ENCODE measurements around the gene ZNF619.

ZNF619 gene

DNA sequence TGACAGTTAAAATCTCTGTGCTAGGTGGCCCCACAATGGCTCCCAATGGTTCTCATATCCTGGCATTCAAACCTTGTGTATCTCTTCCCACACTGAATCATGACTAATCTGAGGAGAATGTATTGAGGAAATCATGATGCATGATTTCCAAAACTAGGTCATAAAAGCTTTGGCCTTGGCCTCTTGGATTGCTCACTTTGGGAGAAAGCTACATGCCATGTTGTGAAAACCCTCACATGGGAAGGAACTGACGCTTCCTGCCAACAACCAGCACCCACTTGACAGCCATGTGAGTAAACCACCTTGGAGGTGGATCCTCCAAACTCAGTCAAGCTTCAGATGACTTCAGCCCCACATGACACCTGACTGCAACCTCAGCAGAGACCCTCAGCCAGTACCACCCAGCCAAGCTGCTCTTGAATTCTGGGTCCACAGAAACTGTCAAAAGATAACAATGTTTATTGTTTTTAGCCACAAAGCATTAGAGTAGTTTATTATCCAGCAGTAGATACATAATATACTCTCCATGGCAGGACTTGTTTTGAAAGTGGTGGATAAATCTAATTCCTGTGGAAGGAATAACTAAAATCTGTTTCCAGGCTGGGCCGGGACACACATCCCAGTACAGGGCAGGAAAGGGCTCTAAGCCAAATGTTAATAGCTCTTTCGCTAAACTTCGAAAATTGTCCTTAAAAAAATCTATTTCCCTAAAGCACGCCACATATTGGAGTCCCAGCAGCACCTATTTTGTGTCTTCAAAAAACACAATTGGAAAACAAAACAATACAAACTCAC is 27.9 kb downstream of the ZNF619 start:
- no peaks in the 10 kb centered on the region for H3K9me3 ChIP-seq (ENCODE audit: control insufficient read depth, insufficient read depth, low read length)
- H3K4me3 ChIP-seq (ENCODE audit: low read length), result no peak overlapping the region
- DNase-seq (ENCODE audit: low read depth, low spot score), result no peak
- no peaks in the 10 kb centered on the region for H3K27me3 ChIP-seq (ENCODE audit: control insufficient read depth, insufficient read depth, low read length)
- no CpG with 5 or more reads among the region's 5 CpGs for WGBS (ENCODE audit: insufficient coverage, insufficient read length)
- peaks cover 1% of the 10 kb centered on the region for H3K4me1 ChIP-seq (ENCODE audit: control insufficient read depth, insufficient read depth, low read length)
- no peak overlapping the region for H3K27ac ChIP-seq (ENCODE audit: low read length)
- peaks cover 2% of the 10 kb centered on the region; the same call in 1 of the 2 replicates for H3K36me3 ChIP-seq (ENCODE audit: control insufficient read depth, insufficient read depth, low read length)

DNA sequence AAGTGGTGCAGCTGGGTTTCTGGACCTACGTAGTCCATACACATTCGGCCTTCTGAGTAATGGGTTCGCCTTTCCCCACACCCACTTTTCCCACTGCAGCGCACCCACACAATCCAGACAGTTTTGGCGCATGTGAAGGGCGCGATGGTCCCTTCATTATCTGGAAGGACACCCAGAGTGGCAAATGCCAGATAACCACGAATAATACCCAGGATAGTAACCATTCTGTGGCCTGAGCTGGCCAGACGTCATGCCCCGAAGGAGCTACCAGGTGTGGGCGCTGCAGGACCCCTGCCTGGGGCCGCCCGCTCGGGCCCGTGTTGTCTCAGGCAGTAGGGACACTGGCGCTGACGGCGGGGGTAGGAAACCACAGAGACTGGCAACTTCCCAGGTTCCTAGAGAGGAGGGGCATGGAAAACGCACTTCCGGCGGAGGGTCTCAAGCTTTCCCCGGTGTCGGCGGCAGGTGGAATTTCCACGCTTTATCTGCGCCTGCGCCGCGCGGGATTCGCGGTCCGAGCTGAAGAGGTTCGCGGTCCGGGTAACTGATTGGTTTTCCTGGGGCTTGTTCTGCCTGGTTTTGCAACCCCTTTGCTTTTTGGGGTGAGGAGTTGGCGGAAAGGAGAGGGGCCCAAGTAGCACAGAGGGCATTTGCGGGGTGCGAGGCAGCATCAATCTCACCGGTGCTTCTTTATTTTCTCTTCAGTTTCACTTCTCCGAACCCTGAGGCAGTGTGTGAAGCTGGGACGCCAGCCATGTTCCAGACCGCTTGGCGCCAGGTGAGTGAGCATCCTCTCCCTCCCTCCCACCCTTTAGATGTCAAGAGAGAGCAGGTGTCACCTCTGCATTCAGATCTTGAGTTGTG is 28.9 kb downstream of the ZNF619 start, which contains the start of gene ZNF620:
Gene ZNF620, plus strand, starts transcription at position 441 of the 864 bp plus-strand sequence. Its CDS starts 314 bp downstream, at position 755.
- Histone ChIP-seq H3K27ac (ENCODE audit: low read length) (no peak within 1 kb of the TSS), H3K36me3 (ENCODE audit: control insufficient read depth, insufficient read depth, low read length) (peaks cover 2% of the 10 kb centered on the region; the same call in 1 of the 2 replicates), H3K27me3 (ENCODE audit: control insufficient read depth, insufficient read depth, low read length) (no peaks in the 10 kb centered on the region), H3K4me3 (ENCODE audit: low read length) (peak within 1 kb of the TSS; percentile 62), H3K4me1 (ENCODE audit: control insufficient read depth, insufficient read depth, low read length) (peaks cover 1% of the 10 kb centered on the region), H3K9me3 (ENCODE audit: control insufficient read depth, insufficient read depth, low read length) (no peaks in the 10 kb centered on the region)
- no CpG with 5 or more reads among the region's 44 CpGs for WGBS (ENCODE audit: insufficient coverage, insufficient read length)
- DNase-seq (ENCODE audit: low read depth, low spot score), result peak; percentile 80

DNA sequence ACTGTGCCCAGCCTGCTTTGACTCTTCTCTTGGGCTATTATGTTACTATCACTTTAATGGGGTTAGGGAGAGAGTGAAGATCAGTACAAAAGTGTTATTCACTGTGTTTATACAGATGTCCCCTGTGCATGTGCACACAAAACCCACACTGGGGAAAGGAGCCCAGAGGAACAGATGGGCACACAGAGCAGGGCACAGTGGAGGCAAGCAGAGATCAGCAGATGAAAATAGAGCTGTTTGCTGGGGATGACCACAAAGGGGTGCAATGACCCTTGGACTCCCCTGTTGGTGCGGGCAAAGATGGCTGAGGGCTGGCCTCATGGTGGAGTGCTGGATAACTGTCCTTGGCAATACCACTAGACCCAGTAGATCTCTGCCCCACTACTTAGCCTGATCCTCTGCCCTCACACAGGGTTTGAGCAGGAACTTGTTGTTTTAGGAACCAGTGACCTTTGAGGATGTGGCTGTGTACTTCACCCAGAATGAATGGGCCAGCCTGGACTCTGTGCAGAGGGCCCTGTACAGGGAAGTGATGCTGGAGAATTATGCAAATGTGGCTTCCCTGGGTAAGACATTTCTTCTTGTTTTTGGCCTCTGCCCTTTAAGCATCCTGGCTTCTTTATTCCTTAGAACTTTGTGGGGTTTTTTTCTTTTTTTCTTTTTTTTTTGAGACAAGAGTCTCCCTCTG is 34.3 kb downstream of the ZNF619 start:
- no peak for DNase-seq (ENCODE audit: low read depth, low spot score)
- no peaks in the 10 kb centered on the region for H3K9me3 ChIP-seq (ENCODE audit: control insufficient read depth, insufficient read depth, low read length)
- H3K27me3 ChIP-seq (ENCODE audit: control insufficient read depth, insufficient read depth, low read length), result no peaks in the 10 kb centered on the region
- WGBS (ENCODE audit: insufficient coverage, insufficient read length), result no CpG with 5 or more reads among the region's 1 CpG
- H3K4me3 ChIP-seq (ENCODE audit: low read length), result no peak overlapping the region
- H3K4me1 ChIP-seq (ENCODE audit: control insufficient read depth, insufficient read depth, low read length), result no peaks in the 10 kb centered on the region
- no peak overlapping the region for H3K27ac ChIP-seq (ENCODE audit: low read length)
- H3K36me3 ChIP-seq (ENCODE audit: control insufficient read depth, insufficient read depth, low read length), result peaks cover 6% of the 10 kb centered on the region; the same call in 1 of the 2 replicates

DNA sequence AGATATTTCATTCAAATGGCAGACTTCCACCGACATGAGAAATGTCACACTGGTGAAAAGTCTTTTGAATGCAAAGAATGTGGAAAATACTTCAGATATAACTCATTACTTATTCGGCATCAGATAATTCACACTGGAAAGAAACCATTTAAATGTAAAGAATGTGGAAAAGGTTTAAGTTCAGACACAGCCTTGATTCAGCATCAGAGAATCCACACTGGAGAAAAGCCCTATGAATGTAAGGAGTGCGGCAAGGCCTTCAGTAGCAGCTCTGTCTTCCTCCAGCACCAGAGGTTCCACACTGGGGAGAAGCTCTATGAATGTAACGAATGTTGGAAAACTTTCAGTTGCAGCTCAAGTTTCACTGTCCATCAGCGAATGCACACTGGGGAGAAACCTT is 39.3 kb downstream of the ZNF619 start:
- no CpG with 5 or more reads among the region's 5 CpGs for WGBS (ENCODE audit: insufficient coverage, insufficient read length)
- no peaks in the 10 kb centered on the region for H3K9me3 ChIP-seq (ENCODE audit: control insufficient read depth, insufficient read depth, low read length)
- no peak for DNase-seq (ENCODE audit: low read depth, low spot score)
- H3K36me3 ChIP-seq (ENCODE audit: control insufficient read depth, insufficient read depth, low read length), result peaks cover 4% of the 10 kb centered on the region; the same call in 1 of the 2 replicates
- no peak overlapping the region for H3K27ac ChIP-seq (ENCODE audit: low read length)
- no peaks in the 10 kb centered on the region for H3K4me1 ChIP-seq (ENCODE audit: control insufficient read depth, insufficient read depth, low read length)
- H3K27me3 ChIP-seq (ENCODE audit: control insufficient read depth, insufficient read depth, low read length), result no peaks in the 10 kb centered on the region
- no peak overlapping the region for H3K4me3 ChIP-seq (ENCODE audit: low read length)

DNA sequence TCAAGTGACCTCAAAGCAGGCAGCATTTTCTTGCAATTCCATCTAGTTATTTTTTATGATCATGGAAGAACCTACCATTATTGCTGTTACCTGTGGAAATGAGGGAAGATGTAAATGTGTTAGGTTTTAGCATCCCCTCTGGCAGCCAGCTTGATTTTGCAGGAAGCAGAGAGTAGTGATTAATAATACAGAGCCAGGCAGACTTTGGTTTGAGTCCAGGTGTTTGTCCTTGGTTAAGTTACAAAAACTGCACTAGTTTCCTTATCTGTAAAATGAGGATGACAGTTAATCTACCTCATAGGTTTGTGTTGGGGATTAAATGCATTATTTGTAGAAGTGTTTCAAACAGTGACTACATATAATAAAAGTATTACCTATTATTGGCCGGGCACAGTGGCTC is 41.1 kb downstream of the ZNF619 start:
- no peak overlapping the region for H3K27ac ChIP-seq (ENCODE audit: low read length)
- peaks cover 4% of the 10 kb centered on the region; the same call in 1 of the 2 replicates for H3K36me3 ChIP-seq (ENCODE audit: control insufficient read depth, insufficient read depth, low read length)
- no peak for DNase-seq (ENCODE audit: low read depth, low spot score)
- no peaks in the 10 kb centered on the region for H3K4me1 ChIP-seq (ENCODE audit: control insufficient read depth, insufficient read depth, low read length)
- no CpG with 5 or more reads among the region's 1 CpG for WGBS (ENCODE audit: insufficient coverage, insufficient read length)
- H3K9me3 ChIP-seq (ENCODE audit: control insufficient read depth, insufficient read depth, low read length), result no peaks in the 10 kb centered on the region
- no peak overlapping the region for H3K4me3 ChIP-seq (ENCODE audit: low read length)
- no peaks in the 10 kb centered on the region for H3K27me3 ChIP-seq (ENCODE audit: control insufficient read depth, insufficient read depth, low read length)

DNA sequence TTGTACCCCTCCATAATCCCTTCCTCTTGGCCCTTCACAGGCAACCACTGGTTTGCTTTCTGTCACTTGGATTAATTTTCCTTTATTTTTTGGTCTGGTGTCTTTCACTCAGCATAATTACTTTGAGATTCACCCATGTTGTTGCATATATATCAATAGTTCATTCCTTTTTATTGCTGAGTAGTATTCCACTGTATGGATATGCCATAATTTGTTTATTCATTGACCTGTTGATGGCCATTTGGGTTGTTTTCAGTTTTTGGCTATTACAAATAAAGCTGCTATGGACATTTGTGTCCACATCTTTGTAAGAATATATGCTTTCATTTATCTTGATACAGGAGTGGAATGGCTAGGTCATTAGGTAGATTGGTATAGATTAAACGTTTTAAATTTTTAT is 41.9 kb downstream of the ZNF619 start:
- H3K36me3 ChIP-seq (ENCODE audit: control insufficient read depth, insufficient read depth, low read length), result peaks cover 4% of the 10 kb centered on the region; the same call in 1 of the 2 replicates
- H3K27ac ChIP-seq (ENCODE audit: low read length), result no peak overlapping the region
- DNase-seq (ENCODE audit: low read depth, low spot score), result no peak
- H3K9me3 ChIP-seq (ENCODE audit: control insufficient read depth, insufficient read depth, low read length), result no peaks in the 10 kb centered on the region
- H3K4me1 ChIP-seq (ENCODE audit: control insufficient read depth, insufficient read depth, low read length), result no peaks in the 10 kb centered on the region
- H3K27me3 ChIP-seq (ENCODE audit: control insufficient read depth, insufficient read depth, low read length), result no peaks in the 10 kb centered on the region
- WGBS (ENCODE audit: insufficient coverage, insufficient read length), result 100% methylated on average over 1 of the region's 1 CpG
- no peak overlapping the region for H3K4me3 ChIP-seq (ENCODE audit: low read length)

DNA sequence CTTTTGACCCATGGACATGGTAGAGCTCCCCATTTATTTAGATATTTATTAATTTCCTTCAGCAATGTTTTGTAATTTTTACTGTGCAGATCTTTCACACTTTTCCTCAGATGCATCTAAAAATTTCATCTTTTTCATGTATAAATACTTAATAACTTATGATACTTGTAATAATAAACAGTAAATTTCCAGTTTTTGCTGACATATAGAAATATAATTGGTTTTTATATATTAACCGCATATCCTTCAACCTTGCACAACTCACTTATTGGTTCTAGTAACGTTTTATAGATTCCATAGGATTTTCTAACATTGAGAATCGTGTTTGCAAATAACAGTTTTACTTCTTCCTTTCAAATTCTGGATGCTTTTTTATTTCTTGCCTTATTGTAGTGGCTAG is 44.3 kb downstream of the ZNF619 start:
- Histone ChIP-seq H3K4me3 (ENCODE audit: low read length) (no peak overlapping the region), H3K36me3 (ENCODE audit: control insufficient read depth, insufficient read depth, low read length) (no peaks in the 10 kb centered on the region), H3K27me3 (ENCODE audit: control insufficient read depth, insufficient read depth, low read length) (no peaks in the 10 kb centered on the region), H3K4me1 (ENCODE audit: control insufficient read depth, insufficient read depth, low read length) (no peaks in the 10 kb centered on the region), H3K9me3 (ENCODE audit: control insufficient read depth, insufficient read depth, low read length) (no peaks in the 10 kb centered on the region), H3K27ac (ENCODE audit: low read length) (no peak overlapping the region)
- no CpG with 5 or more reads among the region's 3 CpGs for WGBS (ENCODE audit: insufficient coverage, insufficient read length)
- no peak for DNase-seq (ENCODE audit: low read depth, low spot score)

DNA sequence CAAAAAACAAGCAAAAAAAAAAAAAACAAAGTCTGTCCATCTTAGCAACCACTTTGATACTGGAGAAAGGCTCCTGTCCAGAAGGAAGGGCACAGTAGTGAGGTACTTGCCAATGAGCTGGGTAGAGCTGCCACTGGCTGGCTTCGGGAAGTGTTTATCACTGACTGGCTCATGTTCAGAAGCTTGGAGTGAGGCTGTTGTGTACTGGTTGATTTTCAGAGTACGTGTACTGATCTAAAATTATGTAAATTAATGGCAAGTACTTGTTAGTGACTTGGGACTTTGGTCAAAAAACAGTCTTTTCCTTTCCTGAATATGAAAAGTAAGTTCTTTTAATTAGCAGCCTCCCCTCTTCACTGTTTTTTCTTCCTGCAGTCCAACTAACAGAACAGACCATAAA is 46.9 kb downstream of the ZNF619 start:
- DNase-seq (ENCODE audit: low read depth, low spot score), result no peak
- no CpG with 5 or more reads among the region's 2 CpGs for WGBS (ENCODE audit: insufficient coverage, insufficient read length)
- no peaks in the 10 kb centered on the region for H3K27me3 ChIP-seq (ENCODE audit: control insufficient read depth, insufficient read depth, low read length)
- no peaks in the 10 kb centered on the region for H3K4me1 ChIP-seq (ENCODE audit: control insufficient read depth, insufficient read depth, low read length)
- H3K27ac ChIP-seq (ENCODE audit: low read length), result no peak overlapping the region
- no peak overlapping the region for H3K4me3 ChIP-seq (ENCODE audit: low read length)
- H3K36me3 ChIP-seq (ENCODE audit: control insufficient read depth, insufficient read depth, low read length), result no peaks in the 10 kb centered on the region; the same call in 1 of the 2 replicates
- no peaks in the 10 kb centered on the region for H3K9me3 ChIP-seq (ENCODE audit: control insufficient read depth, insufficient read depth, low read length)

DNA sequence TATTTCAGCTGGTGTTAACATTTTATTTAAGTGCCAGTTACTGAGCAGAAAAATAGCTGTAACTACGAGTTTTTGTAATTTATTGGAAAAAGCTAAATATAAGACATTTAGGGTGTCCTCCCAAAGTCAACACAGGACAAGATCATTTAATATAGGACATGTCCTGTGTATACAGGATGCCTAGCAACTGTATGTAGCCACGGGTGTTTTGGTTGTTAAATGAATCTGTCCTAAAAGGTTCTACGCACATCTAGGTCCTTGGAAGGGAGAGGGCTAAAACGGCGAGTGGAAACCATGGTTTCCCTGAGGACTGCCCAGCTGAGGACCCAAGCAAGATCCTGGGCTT is 47.3 kb downstream of the ZNF619 start:
- no peak overlapping the region for H3K27ac ChIP-seq (ENCODE audit: low read length)
- H3K4me3 ChIP-seq (ENCODE audit: low read length), result peak overlapping the region; percentile 79; the same call in 1 of the 2 replicates
- no peaks in the 10 kb centered on the region for H3K4me1 ChIP-seq (ENCODE audit: control insufficient read depth, insufficient read depth, low read length)
- no peaks in the 10 kb centered on the region for H3K9me3 ChIP-seq (ENCODE audit: control insufficient read depth, insufficient read depth, low read length)
- no peaks in the 10 kb centered on the region for H3K27me3 ChIP-seq (ENCODE audit: control insufficient read depth, insufficient read depth, low read length)
- DNase-seq (ENCODE audit: low read depth, low spot score), result no peak
- no CpG with 5 or more reads among the region's 5 CpGs for WGBS (ENCODE audit: insufficient coverage, insufficient read length)
- H3K36me3 ChIP-seq (ENCODE audit: control insufficient read depth, insufficient read depth, low read length), result no peaks in the 10 kb centered on the region; the same call in 1 of the 2 replicates

Measured in iPS DF 6.9 (cell line).